ENCODE measurements around the gene RANBP1. TPM values are rescaled to one million over a fixed set of nuclear protein-coding genes. Genes with fewer than 3 reads are reported as not detected.

RANBP1 gene
- polyA plus RNA-seq, 1 of the 3 experiments (the other 2 are of a cell fraction), result 502 TPM

GRCh38 chr22:20123366-20124082, 7.6 kb downstream of the RANBP1 start:
- Histone ChIP-seq H3K27ac (ENCODE audit: low read depth in 2 of 2, low read length in 1 of 2) (no peak overlapping the region), H3K9me2 (no peaks in the 10 kb centered on the region), H2AFZ (ENCODE audit: low read depth) (no peak overlapping the region), H3K9ac (no peak overlapping the region), H3K36me3 (replicated peaks in 1 of 2; ENCODE audit: control insufficient read depth in 1 of 2, insufficient read depth in 2 of 2, low read length in 1 of 2) (peaks cover 33 to 74% of the 10 kb centered on the region in 2 experiments), H3K27me3 (ENCODE audit: insufficient read depth) (no peaks in the 10 kb centered on the region), H3K4me1 (ENCODE audit: control insufficient read depth in 1 of 2, insufficient read depth in 2 of 2, low read depth in 1 of 2, low read length in 1 of 2) (peaks cover 8 to 12% of the 10 kb centered on the region in 2 experiments; a peak in 3 of 4 replicates), H3K4me3 (ENCODE audit: low read depth in 2 of 2, low read length in 1 of 2) (no peak overlapping the region), H3K4me2 (no peak overlapping the region), H3K79me2 (ENCODE audit: insufficient read depth) (peaks cover 55% of the 10 kb centered on the region), H4K20me1 (ENCODE audit: insufficient read depth) (peaks cover 14% of the 10 kb centered on the region; the same call in 1 of the 2 replicates), H3K9me3 (no peaks in the 10 kb centered on the region), H3F3A (replicated peaks; ENCODE audit: insufficient read depth) (peaks cover 18% of the 10 kb centered on the region)
- TF ChIP-seq FOXJ3 (CRISPR knock-in tag; IDR thresholded peaks at IDR 0.05), result no peak
- no peak for TF ChIP-seq NFIC (IDR thresholded peaks at IDR 0.05; ENCODE audit: borderline replicate concordance)
- TF ChIP-seq SMC3 (IDR thresholded peaks at IDR 0.05; ENCODE audit: low read depth, low read length), result no peak
- TF ChIP-seq POLR2AphosphoS5 (IDR thresholded peaks at IDR 0.05; ENCODE audit: low read depth, low read length), result no peak
- 97% methylated on average over 5 of the region's 13 CpGs for WGBS (ENCODE audit: low lambda C conversion rate)
- ChIA-PET POLR2A (no interaction called here), CTCF (interaction anchor here (0.6 kb wide), 1 partner anchor 32 kb away, joined by 3 read pairs; no protein-coding TSS in a partner anchor)
- DNase-seq, result no peak

- Histone ChIP-seq H3K27ac (ENCODE audit: low read depth in 2 of 2, low read length in 1 of 2) (no peak overlapping the region), H3K4me1 (ENCODE audit: control insufficient read depth in 1 of 2, insufficient read depth in 2 of 2, low read depth in 1 of 2, low read length in 1 of 2) (peaks cover 1 to 5% of the 10 kb centered on the region in 2 experiments; a peak in 1 of 4 replicates), H4K20me1 (ENCODE audit: insufficient read depth) (peaks cover 14% of the 10 kb centered on the region; the same call in 1 of the 2 replicates), H3K27me3 (ENCODE audit: insufficient read depth) (no peaks in the 10 kb centered on the region), H3K4me3 (ENCODE audit: low read depth in 2 of 2, low read length in 1 of 2) (no peak overlapping the region), H3K9ac (no peak overlapping the region), H3K36me3 (replicated peaks in 1 of 2; ENCODE audit: control insufficient read depth in 1 of 2, insufficient read depth in 2 of 2, low read length in 1 of 2) (peaks cover 30 to 69% of the 10 kb centered on the region in 2 experiments), H3F3A (replicated peaks; ENCODE audit: insufficient read depth) (peaks cover 15% of the 10 kb centered on the region), H2AFZ (ENCODE audit: low read depth) (no peak overlapping the region), H3K79me2 (ENCODE audit: insufficient read depth) (peaks cover 48% of the 10 kb centered on the region), H3K9me2 (no peaks in the 10 kb centered on the region), H3K9me3 (no peaks in the 10 kb centered on the region), H3K4me2 (no peak overlapping the region)
- TF ChIP-seq FOXM1 (IDR thresholded peaks at IDR 0.05; ENCODE audit: low read depth), result no peak
- TF ChIP-seq YY1 (IDR thresholded peaks at IDR 0.05; ENCODE audit: low read depth), result no peak
- TF ChIP-seq, protein P1, sequence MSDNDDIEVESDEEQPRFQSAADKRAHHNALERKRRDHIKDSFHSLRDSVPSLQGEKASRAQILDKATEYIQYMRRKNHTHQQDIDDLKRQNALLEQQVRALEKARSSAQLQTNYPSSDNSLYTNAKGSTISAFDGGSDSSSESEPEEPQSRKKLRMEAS (IDR thresholded peaks at IDR 0.05; ENCODE audit: low read depth), result no peak
- no peak for TF ChIP-seq RXRA (IDR thresholded peaks at IDR 0.05; ENCODE audit: borderline replicate concordance, low read depth)
- no peak for TF ChIP-seq JUND (IDR thresholded peaks at IDR 0.05)
- no peak for TF ChIP-seq FOXJ3 (CRISPR knock-in tag; IDR thresholded peaks at IDR 0.05)
- no peak for TF ChIP-seq MEF2A (IDR thresholded peaks at IDR 0.05; ENCODE audit: borderline replicate concordance, low read depth)
- no peak for TF ChIP-seq CHD2 (IDR thresholded peaks at IDR 0.05; ENCODE audit: low read length, partially characterized antibody)
- TF ChIP-seq GATA2 (CRISPR knock-in tag; IDR thresholded peaks at IDR 0.05), result no peak
- no peak for TF ChIP-seq USF1 (IDR thresholded peaks at IDR 0.05; ENCODE audit: borderline replicate concordance, low read depth)
- no peak for TF ChIP-seq EP300 (IDR thresholded peaks at IDR 0.05; ENCODE audit: borderline replicate concordance in 1 of 2, low read depth in 1 of 2, low read length in 1 of 2)
- no peak for TF ChIP-seq TCF12 (IDR thresholded peaks at IDR 0.05)
- TF ChIP-seq RFX5 (IDR thresholded peaks at IDR 0.05; ENCODE audit: low read length), result no peak
- no peak for TF ChIP-seq PBX3 (IDR thresholded peaks at IDR 0.05)
- no peak for TF ChIP-seq POLR2AphosphoS5 (IDR thresholded peaks at IDR 0.05; ENCODE audit: low read depth, low read length)
- TF ChIP-seq, protein P2, sequence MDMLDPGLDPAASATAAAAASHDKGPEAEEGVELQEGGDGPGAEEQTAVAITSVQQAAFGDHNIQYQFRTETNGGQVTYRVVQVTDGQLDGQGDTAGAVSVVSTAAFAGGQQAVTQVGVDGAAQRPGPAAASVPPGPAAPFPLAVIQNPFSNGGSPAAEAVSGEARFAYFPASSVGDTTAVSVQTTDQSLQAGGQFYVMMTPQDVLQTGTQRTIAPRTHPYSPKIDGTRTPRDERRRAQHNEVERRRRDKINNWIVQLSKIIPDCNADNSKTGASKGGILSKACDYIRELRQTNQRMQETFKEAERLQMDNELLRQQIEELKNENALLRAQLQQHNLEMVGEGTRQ (IDR thresholded peaks at IDR 0.05; ENCODE audit: borderline replicate concordance, low read depth, low read length), result no peak
- ChIA-PET POLR2A (no interaction called here), CTCF (interaction anchor here (0.6 kb wide), 1 partner anchor 31 kb away, joined by 3 read pairs; no protein-coding TSS in a partner anchor)
- WGBS (ENCODE audit: low lambda C conversion rate), result 100% methylated on average over 6 of the region's 11 CpGs
- DNase-seq, result no peak
Measured at GRCh38 chr22:20124083-20124787, 8.3 kb downstream of the RANBP1 start.

Data from SK-N-SH (cell line).